Activated CD4-positive, alpha-beta T cell treated with anti-CD3 and anti-CD28 coated beads for 36 hours (primary cell): ENCODE measurements around the gene EHBP1. TPM values are rescaled to one million over a fixed set of nuclear protein-coding genes. Genes with fewer than 3 reads are reported as not detected.

ENCODE experiments used
- ATAC-seq: fragments of 200-7000 bp; cut with Tn5 transposase; one replicate; pipeline ENCODE4 v1.10.0; 2021; ENCODE audit warnings: mild to moderate bottlenecking, moderate library complexity
- CTCF ChIA-PET: fragments of 350-600 bp; sonication (Branson Sonifier 250); formaldehyde crosslinking; loops from one replicate; lab custom pipeline; 2021; ENCODE audit warnings: antibody characterized with exemption; lab: Charles Lee
- POLR2A ChIA-PET: fragments of 350-600 bp; sonication (Branson Sonifier 250); formaldehyde crosslinking; loops from one replicate; lab custom pipeline; 2021; ENCODE audit warnings: antibody characterized with exemption, inconsistent platforms; lab: Charles Lee
- DNase-seq: peaks from one replicate; pipeline ENCODE4 v3.0.0-alpha.2; 2020
- H3K27ac Mint-ChIP-seq: one replicate; pipeline ENCODE4 v1.8.0; 2021; ENCODE audit warnings: mixed read lengths
- H3K27me3 Mint-ChIP-seq: one replicate; pipeline ENCODE4 v1.8.0; 2021; ENCODE audit warnings: mixed read lengths
- H3K36me3 Mint-ChIP-seq: one replicate; pipeline ENCODE4 v1.8.0; 2021; ENCODE audit warnings: low read depth, mixed read lengths
- H3K4me1 Mint-ChIP-seq: one replicate; pipeline ENCODE4 v1.8.0; 2021; ENCODE audit warnings: mixed read lengths
- H3K4me3 Mint-ChIP-seq: one replicate; pipeline ENCODE4 v1.8.0; 2021; ENCODE audit warnings: mild to moderate bottlenecking, moderate library complexity, mixed read lengths
- H3K9me3 Mint-ChIP-seq: one replicate; pipeline ENCODE4 v1.8.0; 2021; ENCODE audit warnings: low read depth, mixed read lengths
- intact Hi-C, 2 experiments: fragments of 100-400 bp; cut with DNase I in 1 of 2; cut with micrococcal nuclease in 1 of 2; formaldehyde crosslinking; loops; one replicate each; pipeline versions ENCODE4 v1.14.2 to v1.15.1; 2022 to 2024; cut with DNase I, micrococcal nuclease
- total RNA-seq, 2 experiments: library from RNA; stranded (reverse); gene quantifications; one replicate each; pipeline ENCODE4 v1.2.3, GENCODE V29; 2021

Gene EHBP1
- total RNA-seq, 2 experiments from 2014 or later = 27.3 to 28.5 TPM

GRCh38 chr2:62938126-62938525 lies 232.6 kb downstream of the EHBP1 start:
- no peak overlapping the region for H3K4me3 Mint-ChIP-seq
- ChIA-PET CTCF (interaction anchor here (0.6 kb wide), 1 partner anchor 109 kb away, joined by 3 read pairs; no protein-coding TSS in a partner anchor), POLR2A (no interaction called here)
- H3K9me3 Mint-ChIP-seq = no peaks in the 10 kb centered on the region
- H3K27ac Mint-ChIP-seq = no peak overlapping the region
- no peaks in the 10 kb centered on the region for H3K27me3 Mint-ChIP-seq
- intact Hi-C loops = no loop called here
- no peaks in the 10 kb centered on the region for H3K4me1 Mint-ChIP-seq
- H3K36me3 Mint-ChIP-seq = no peaks in the 10 kb centered on the region
- ATAC-seq (no peak), DNase-seq (no peak)

DNA sequence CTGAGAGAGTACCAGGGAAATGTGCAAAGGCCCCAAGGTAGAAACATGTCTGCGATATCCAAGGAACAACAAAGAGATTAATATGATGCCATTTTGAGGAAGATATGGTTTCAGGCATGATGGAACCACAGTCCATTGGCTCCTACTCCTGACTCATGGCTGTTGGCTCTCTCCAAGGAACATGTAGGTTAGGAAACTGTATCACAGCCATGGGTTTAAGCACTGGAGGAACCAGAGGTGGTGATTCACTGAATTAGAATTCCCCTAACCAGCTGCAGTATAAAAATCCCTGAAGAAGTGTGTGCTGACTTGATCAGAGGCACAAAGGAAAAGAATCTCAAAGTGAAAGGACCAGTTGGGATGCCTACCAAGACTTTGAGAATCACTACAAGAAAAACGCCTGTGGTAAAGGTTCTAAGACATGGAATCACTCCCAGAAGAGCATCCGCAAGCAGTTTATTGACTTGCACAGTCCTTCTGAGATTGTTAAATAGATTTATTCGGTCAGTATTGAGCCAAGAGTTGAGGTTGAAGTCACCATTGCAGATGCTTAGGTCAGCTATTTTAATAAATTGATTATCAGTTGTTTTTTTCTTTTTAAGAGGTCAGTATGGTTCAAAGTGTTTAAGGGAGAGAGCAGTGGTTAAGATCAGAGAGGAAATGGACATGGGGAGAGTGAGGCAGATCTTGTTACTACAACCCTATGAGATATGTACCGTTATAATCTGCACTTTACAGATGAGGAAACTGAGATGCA lies 234.4 kb downstream of the EHBP1 start:
- intact Hi-C loops = no loop called here
- ChIA-PET POLR2A (no interaction called here), CTCF (no interaction called here)
- ATAC-seq (no peak), DNase-seq (no peak)
- H3K27ac Mint-ChIP-seq = no peak overlapping the region
- H3K27me3 Mint-ChIP-seq = no peaks in the 10 kb centered on the region
- no peaks in the 10 kb centered on the region for H3K9me3 Mint-ChIP-seq
- H3K4me1 Mint-ChIP-seq = no peaks in the 10 kb centered on the region
- H3K36me3 Mint-ChIP-seq = no peaks in the 10 kb centered on the region
- H3K4me3 Mint-ChIP-seq = no peak overlapping the region

DNA sequence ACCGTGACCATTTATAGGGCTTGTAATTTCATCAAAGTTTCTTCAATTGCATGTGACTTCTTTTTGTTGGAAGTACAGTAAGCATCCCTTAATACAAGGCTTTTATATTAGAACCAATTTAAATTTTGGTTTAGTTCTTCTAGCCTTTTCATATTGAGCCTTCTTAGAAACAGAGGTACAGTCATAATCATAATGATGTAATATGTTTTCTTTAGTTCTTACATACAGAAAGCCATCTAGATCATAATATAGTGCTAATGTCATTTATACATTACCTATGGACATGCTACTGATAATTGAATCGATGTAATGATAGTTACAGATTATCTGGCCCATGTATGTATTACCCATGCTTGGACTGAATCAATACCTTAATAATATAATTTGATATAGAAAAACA lies 235.2 kb downstream of the EHBP1 start:
- H3K9me3 Mint-ChIP-seq = no peaks in the 10 kb centered on the region
- ChIA-PET CTCF (no interaction called here), POLR2A (no interaction called here)

GRCh38 chr2:62941413-62941812 lies 235.9 kb downstream of the EHBP1 start:
- Mint-ChIP-seq H3K9me3 (no peaks in the 10 kb centered on the region), H3K4me1 (no peaks in the 10 kb centered on the region), H3K4me3 (no peak overlapping the region), H3K27me3 (no peaks in the 10 kb centered on the region), H3K36me3 (no peaks in the 10 kb centered on the region), H3K27ac (no peak overlapping the region)
- DNase-seq (no peak), ATAC-seq (no peak)
- ChIA-PET POLR2A (no interaction called here), CTCF (no interaction called here)
- intact Hi-C loops = no loop called here

More for the DNA sequence above, 235.2 kb downstream of the EHBP1 start:
- no peaks in the 10 kb centered on the region for H3K36me3 Mint-ChIP-seq
- H3K27ac Mint-ChIP-seq = no peak overlapping the region
- no peak overlapping the region for H3K4me3 Mint-ChIP-seq
- ATAC-seq (no peak), DNase-seq (no peak)
- no peaks in the 10 kb centered on the region for H3K27me3 Mint-ChIP-seq
- no peaks in the 10 kb centered on the region for H3K4me1 Mint-ChIP-seq
- intact Hi-C loops = no loop called here

DNA sequence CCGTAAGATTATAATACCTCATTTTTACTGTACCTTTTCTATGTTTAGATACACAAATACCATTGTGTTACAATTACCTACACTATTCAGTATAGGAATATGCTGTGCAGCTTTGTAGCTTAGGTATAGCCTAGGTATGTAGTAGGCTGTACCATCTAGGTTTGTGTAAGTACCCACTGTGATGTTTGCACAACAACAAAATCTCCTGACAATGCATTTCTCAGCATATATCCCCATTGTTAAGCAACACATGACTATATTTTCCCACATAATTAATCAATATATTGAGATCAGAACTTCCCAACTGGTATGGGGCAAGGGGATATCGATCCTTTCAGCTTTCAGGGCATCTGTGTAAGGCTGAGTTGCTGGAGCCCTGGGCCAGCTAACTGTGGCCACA lies 238.8 kb downstream of the EHBP1 start:
- no peaks in the 10 kb centered on the region for H3K27me3 Mint-ChIP-seq
- no peaks in the 10 kb centered on the region for H3K4me1 Mint-ChIP-seq
- no peaks in the 10 kb centered on the region for H3K36me3 Mint-ChIP-seq
- no peak overlapping the region for H3K4me3 Mint-ChIP-seq
- no peaks in the 10 kb centered on the region for H3K9me3 Mint-ChIP-seq
- no peak for DNase-seq
- no peak overlapping the region for H3K27ac Mint-ChIP-seq
- CTCF ChIA-PET = no interaction called here
- no peak for ATAC-seq
- POLR2A ChIA-PET = no interaction called here
- intact Hi-C loops = no loop called here

DNA sequence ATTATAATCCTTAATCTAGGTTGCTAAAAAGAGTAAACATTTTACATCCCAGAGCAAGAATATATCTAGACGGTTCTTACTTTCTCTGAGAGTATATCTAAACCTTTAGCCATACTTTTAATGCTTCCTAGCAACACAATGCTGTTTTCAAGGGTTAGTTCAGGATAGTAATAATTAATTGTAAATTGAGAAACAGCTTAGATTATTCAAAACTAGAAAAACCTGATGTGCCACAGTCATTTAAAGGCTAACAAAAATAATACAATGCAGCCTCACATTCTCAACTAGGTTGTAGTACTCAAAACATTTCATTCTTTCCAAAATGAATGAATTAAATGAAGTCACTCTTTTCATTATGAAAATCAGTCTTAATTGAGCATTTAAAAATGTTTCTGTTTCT lies 241.9 kb downstream of the EHBP1 start:
- no peak overlapping the region for H3K4me3 Mint-ChIP-seq
- no peak for ATAC-seq
- H3K27ac Mint-ChIP-seq = no peak overlapping the region
- no peaks in the 10 kb centered on the region for H3K9me3 Mint-ChIP-seq
- H3K27me3 Mint-ChIP-seq = no peaks in the 10 kb centered on the region
- CTCF ChIA-PET = no interaction called here
- intact Hi-C loops = no loop called here
- POLR2A ChIA-PET = no interaction called here
- H3K36me3 Mint-ChIP-seq = peaks cover 3% of the 10 kb centered on the region
- no peak for DNase-seq
- H3K4me1 Mint-ChIP-seq = no peaks in the 10 kb centered on the region

GRCh38 chr2:62956651-62957050 lies 251.1 kb downstream of the EHBP1 start:
- ATAC-seq (no peak), DNase-seq (no peak)
- Mint-ChIP-seq H3K36me3 (peaks cover 6% of the 10 kb centered on the region), H3K4me1 (no peaks in the 10 kb centered on the region), H3K27ac (no peak overlapping the region), H3K9me3 (no peaks in the 10 kb centered on the region), H3K4me3 (no peak overlapping the region), H3K27me3 (no peaks in the 10 kb centered on the region)
- intact Hi-C loops = no loop called here
- POLR2A ChIA-PET = no interaction called here
- CTCF ChIA-PET = no interaction called here

DNA sequence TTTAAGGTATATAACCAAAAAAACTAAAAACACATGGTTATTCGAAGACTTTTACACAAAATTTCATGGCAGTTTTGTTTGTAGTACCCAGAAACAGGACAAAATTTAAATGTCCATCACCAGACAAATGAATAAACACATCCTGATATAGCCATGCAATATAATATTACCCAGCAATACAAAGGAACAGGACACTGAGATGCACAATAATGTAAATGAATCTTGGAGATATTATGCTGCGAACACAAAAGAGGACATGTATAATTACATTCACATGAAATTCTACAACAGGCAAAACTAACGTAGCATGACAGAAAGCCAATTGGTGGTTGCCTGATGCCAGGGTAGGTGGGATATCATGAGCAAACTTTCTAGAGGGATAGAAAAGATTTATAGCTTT lies 252.7 kb downstream of the EHBP1 start:
- POLR2A ChIA-PET = no interaction called here
- Mint-ChIP-seq H3K27me3 (no peaks in the 10 kb centered on the region), H3K27ac (no peak overlapping the region), H3K36me3 (peaks cover 6% of the 10 kb centered on the region), H3K4me3 (no peak overlapping the region), H3K4me1 (no peaks in the 10 kb centered on the region), H3K9me3 (no peaks in the 10 kb centered on the region)
- CTCF ChIA-PET = no interaction called here
- ATAC-seq (no peak), DNase-seq (no peak)
- intact Hi-C loops = no loop called here

- Mint-ChIP-seq H3K9me3 (no peaks in the 10 kb centered on the region), H3K4me1 (no peaks in the 10 kb centered on the region), H3K36me3 (peaks cover 4% of the 10 kb centered on the region), H3K27me3 (no peaks in the 10 kb centered on the region), H3K4me3 (no peak overlapping the region), H3K27ac (no peak overlapping the region)
- POLR2A ChIA-PET = no interaction called here
- intact Hi-C loops = no loop called here
- DNase-seq (no peak), ATAC-seq (no peak)
- CTCF ChIA-PET = interaction anchor here (0.6 to 1.2 kb wide), 2 partner anchors 9 to 63 kb away, joined by 3 to 4 read pairs; no protein-coding TSS in a partner anchor
These were observed 258.5 kb downstream of the EHBP1 start for GRCh38 chr2:62964050-62964449.

- ATAC-seq = no peak
- DNase-seq = no peak
- Mint-ChIP-seq H3K4me3 (no peak overlapping the region), H3K36me3 (peaks cover 4% of the 10 kb centered on the region), H3K4me1 (no peaks in the 10 kb centered on the region), H3K9me3 (no peaks in the 10 kb centered on the region), H3K27ac (no peak overlapping the region), H3K27me3 (no peaks in the 10 kb centered on the region)
- ChIA-PET POLR2A (interaction anchor here (0.5 kb wide), 1 partner anchor 158 kb away, joined by 3 read pairs; no protein-coding TSS in a partner anchor), CTCF (no interaction called here)
- intact Hi-C loops = no loop called here
These were observed 259.2 kb downstream of the EHBP1 start for GRCh38 chr2:62964671-62965070.

DNA sequence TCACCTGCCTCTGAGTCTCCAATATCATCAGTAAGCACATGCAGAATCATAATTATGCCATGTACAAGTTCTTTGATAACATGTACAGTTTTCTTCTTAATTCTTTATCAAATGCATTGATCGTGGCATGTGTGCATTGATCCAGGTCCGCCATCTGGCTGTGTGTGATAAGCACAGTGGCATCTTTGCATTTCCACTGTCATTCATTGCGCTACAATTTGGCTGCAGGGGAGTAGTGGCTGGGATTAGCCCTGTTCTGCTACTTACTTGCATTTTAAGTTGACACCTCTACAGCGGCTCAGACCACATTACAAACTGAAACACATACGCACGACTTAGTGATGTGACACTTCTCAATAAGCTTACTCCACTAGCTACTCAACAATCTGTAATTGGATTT lies 261.5 kb downstream of the EHBP1 start:
- DNase-seq = no peak
- H3K4me1 Mint-ChIP-seq = no peaks in the 10 kb centered on the region
- no peaks in the 10 kb centered on the region for H3K9me3 Mint-ChIP-seq
- intact Hi-C loops = no loop called here
- H3K27ac Mint-ChIP-seq = no peak overlapping the region
- no peaks in the 10 kb centered on the region for H3K27me3 Mint-ChIP-seq
- CTCF ChIA-PET = interaction anchor here (0.5 kb wide), 1 partner anchor 11 kb away, joined by 3 read pairs; no protein-coding TSS in a partner anchor
- POLR2A ChIA-PET = no interaction called here
- H3K36me3 Mint-ChIP-seq = peaks cover 2% of the 10 kb centered on the region
- no peak for ATAC-seq
- no peak overlapping the region for H3K4me3 Mint-ChIP-seq

DNA sequence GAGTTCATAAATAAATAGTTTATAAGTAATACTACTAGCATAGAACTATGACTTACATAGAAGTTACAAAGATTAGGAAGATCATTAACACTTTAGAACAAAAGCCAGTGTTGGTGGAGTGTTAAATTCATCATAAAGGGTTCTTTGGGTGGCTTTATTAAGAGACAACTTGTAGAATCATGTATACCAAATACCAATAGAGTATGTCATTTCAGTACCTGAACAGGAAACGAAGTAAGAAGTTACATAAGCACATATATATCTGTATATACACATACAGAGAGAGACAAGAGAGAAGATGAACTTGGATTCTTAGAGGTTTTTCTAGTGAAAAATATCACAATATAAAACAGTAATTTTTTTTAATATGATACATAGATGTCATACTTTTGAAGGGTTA lies 262.7 kb downstream of the EHBP1 start:
- intact Hi-C loops = no loop called here
- Mint-ChIP-seq H3K4me1 (no peaks in the 10 kb centered on the region), H3K27ac (no peak overlapping the region), H3K4me3 (no peak overlapping the region), H3K9me3 (no peaks in the 10 kb centered on the region), H3K27me3 (no peaks in the 10 kb centered on the region), H3K36me3 (peaks cover 3% of the 10 kb centered on the region)
- POLR2A ChIA-PET = no interaction called here
- CTCF ChIA-PET = no interaction called here
- DNase-seq (no peak), ATAC-seq (no peak)
